HS-27A (cell line): ENCODE measurements around the gene TSPAN32.

Experiments
- DNase-seq: peaks from one replicate; pipeline ENCODE4 v3.0.0-alpha.2; 2012; ENCODE audit warnings: low read depth, missing footprints

Gene TSPAN32

GRCh38 chr11:2289350-2289749 is 12.5 kb upstream of the TSPAN32 start:
- DNase-seq: no peak

DNA sequence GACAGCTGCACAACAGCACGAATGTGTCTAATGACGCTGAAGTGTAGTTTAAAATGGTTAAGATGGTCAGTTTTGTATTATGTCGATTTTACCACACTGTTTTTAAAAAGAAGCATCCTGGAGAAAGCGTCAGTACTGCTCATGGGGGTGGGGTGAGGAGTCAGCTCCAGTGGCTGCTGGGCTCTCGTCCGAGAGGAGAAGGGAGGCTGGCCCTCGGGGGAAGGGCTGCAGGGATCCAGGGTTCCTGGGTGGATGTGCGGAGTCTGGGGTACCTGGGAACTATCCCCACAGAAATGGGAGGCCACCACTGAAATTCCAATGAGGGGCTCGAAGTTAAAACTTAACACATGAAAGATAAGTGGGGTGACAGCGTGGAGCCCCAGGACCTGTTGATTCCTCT is 12.0 kb upstream of the TSPAN32 start:
- DNase-seq: no peak

DNA sequence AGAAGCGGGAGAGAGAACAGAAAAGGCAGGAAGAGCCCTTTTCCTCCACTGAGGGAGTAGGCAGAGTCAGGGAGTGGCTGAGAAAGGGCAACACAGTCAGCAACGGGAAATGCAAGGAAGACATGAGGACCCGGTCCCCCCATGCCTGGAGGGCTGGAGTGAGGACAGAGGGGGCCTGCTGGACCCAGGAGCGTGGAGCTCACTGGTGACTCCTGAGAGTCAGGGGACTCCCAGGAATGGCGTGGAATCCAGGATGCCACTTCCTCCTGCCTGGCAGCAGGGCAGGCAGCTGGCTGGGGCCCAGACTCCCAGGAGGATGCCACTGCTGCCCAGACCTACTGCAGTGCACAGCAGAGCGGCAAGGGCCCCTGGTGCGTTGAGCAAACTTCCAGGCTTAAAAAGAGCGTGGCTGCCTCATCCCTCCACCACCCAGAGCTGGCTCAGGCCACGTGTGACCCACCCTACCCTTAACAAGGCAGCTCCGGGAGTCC is 11.4 kb upstream of the TSPAN32 start:
- DNase-seq: no peak

DNA sequence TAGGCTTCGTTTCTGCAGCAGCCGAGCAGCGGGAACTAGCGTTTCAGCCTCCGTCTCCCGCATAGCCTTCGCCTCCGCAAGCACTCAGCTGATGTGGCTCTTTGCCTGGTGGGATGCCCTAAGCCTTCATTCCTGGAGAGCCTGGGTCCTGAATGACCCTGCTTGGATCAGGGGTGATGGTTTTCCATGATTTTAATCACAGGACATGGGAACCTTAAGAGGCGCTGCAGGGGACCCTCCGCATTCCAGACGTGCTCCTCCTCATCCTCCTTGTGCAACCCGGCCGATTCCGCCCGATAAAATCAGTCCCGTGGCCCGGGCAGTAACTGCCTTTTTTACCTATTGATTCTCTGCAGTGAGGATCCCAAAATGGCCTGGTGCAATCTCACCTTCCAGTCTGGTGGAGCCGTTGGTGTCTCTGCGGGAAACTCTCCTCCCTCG is 8.3 kb upstream of the TSPAN32 start:
- no peak for DNase-seq

DNA sequence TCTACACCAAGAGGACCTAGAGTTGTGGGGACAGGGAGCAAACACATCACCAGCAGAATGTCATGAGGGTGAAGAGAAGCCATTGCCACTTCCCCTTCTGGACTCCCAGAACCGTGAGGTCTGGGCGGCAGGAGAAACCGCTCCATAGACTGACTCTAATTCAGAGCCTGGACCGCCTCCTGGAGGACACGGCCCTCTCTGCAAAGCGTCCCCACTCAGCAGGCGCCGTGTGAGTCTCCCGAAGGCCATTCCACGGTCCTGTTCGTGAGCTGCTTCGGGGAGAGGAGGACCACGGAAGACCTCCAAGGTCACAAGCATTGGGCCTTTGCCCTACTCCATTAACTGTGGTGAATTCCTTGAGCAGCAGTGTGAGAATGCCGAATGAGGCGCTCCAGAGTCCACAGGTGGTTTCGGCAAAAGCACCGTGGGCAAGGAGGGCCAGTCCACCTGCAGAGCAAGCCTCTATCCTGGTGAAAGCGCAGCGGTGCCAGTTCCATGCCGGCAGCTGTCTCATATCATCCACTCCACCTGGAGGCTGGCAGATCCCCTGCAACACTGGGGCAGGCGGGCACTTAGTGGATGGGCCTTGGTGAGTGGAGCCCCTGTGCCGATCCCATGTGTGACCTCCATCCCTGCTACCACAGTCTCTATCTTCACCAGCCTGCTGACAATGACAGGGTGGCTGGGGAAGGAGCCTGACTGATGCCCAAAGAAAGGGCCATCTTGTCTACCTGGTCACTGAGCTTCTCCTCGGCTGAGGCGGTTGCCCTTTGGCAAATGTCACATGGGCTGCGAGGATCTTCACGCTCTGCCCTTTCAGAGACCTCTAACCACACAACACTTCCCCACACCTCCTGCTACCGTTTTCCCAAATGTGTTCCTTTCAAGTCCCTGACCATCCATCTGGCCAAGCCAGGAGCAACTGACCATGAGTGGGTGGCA is 7.6 kb upstream of the TSPAN32 start:
- DNase-seq: no peak

GRCh38 chr11:2294926-2295290 is 6.9 kb upstream of the TSPAN32 start:
- DNase-seq: no peak

- no peak for DNase-seq
These were observed 5.6 kb upstream of the TSPAN32 start for GRCh38 chr11:2295971-2296912.

GRCh38 chr11:2296913-2297622 is 4.7 kb upstream of the TSPAN32 start:
- DNase-seq: no peak

DNA sequence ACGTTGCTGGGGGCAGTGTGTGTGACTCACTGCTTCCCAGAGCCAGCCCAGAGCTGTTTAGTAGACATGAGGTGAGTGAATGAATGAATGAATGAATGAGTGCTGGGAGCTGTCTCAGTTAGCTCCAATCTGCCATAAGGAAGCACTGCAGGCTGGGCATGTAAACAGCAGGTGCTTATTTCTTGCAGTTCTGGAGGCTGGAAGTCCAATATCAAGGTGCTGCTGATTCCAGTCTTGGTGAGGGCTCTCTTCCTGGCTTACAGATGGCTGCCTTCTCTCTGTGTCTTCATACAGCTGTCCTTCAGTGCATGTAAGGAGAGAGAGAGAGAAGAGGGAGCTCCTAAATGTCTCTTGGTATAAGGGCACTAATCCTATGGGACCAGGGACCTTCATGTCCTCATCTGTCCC is 4.2 kb upstream of the TSPAN32 start:
- DNase-seq: no peak

GRCh38 chr11:2298131-2298794 is 3.5 kb upstream of the TSPAN32 start:
- DNase-seq: no peak

- no peak for DNase-seq
These were observed 2.7 kb upstream of the TSPAN32 start for GRCh38 chr11:2298795-2299761.

DNA sequence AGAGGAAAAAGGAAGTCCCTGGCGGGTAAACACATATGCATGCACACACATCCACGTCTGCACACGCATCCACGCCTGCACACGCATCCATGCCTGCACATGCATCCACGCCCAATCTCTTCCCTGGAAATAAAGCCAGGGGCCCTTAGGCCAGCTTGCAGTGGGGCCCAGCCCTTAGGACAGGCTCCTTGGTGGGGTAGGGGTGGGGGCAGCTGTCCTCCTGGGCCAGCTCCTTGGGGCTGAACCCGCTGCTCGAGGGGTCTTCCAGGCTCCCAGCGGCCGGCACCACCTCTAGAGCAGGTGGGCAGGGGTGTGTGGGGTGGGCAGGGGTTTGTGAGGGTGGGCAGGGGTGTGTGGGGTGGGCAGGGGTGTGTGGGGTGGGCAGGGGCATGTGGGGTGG is 2.0 kb upstream of the TSPAN32 start:
- no peak for DNase-seq

DNA sequence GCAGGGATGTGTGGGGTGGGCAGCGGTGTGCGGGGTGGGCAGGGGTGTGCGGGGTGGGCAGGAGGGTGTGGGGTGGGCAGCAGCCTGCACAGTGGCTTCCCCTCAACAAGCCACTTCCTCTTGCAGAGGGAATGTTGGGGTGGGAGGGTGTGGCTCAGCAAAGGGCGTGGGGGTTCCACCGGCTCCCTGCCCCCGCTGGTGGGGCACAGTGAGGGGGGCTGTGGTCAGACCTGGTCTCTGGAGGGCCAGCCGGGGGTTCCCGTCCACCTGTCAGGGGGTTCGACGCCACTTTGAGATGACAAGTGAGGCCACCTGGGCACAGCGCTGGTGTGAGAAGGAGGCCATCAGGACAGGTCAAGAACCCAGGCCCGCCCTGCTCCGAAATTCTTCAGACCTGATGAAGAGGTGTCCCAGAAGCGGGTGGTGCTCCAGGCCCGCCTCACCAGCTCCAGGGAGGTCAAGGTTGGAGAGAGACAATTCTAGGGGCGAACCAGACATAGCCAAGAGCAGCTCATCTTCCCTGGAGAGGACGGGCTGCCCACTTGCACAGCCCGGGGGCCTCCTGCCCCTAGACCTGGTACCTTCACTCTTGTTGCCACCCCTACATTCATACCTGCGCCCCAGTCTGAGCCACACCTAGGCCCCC is 1.4 kb upstream of the TSPAN32 start:
- DNase-seq: no peak

DNA sequence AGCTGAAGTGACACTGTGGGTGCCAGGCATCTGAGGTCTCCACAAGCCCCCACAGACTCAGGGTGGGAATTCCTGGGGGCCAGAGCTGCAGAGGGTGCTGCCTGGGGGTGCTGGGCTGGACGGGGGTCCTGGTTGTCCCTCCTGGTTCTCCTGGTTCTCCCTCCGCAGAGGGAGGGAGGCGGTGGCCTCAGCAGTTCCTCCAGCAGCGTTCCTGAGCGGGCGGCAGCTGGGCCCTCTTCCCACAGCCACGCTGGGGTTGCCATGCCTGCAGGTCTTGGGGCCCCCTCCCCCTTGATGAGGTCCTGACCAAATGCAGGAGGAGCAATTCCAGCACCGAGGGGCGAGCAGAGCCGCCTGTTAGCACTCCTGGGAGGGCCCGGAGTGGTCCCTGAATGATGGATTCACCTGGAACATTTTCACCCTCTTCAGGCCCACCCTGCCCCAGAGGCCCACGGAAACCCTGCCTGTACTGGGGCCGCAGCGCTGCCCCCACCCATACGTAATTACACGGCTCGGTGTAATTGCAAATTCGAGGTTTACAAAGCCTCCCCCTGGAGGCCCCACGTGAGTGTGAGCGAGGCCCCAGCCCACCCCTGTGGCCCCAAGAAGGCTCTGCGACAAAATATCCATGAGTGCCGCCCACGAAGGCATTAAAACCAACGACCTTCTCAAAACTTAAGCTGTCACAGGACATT is 730 bp upstream of the TSPAN32 start:
- DNase-seq: no peak

GRCh38 chr11:2302306-2302895 is 588 bp downstream of the TSPAN32 start:
- DNase-seq: no peak

DNA sequence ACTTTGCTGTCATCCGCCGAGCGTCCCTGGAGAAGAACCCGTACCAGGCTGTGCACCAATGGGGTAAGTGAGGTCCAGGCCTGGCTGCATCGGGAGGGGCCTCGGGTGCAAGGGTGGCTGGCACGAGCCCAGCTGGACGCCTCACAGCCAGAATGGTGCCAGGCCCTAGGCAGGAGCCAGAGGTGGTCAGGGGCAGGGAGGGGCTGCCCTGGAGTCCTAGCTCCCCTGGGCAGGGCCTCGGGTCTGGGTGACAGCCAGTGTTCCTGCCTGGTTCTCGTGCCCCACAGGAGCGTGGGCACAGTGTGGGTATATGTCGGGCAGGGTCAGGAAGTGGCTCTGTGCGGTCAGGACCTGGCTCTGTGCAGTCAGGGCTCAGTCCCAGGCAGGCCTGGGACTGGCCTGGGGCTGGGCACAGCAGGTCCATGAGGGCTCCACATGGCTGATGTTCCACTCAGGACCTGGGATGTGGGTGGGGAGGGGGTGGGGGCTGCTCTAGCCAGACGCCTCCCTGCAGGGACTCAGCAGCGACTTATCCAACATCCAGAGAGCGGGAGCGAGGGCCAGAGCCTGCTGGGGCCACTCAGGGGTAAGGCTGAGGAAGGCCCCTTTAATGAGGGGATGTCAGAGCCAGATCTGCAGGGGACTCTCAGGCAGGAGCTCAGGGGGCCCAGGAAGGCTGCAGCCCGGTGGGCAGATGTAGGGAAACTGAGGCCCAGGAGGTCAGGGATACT is 1.2 kb downstream of the TSPAN32 start:
- DNase-seq: no peak

DNA sequence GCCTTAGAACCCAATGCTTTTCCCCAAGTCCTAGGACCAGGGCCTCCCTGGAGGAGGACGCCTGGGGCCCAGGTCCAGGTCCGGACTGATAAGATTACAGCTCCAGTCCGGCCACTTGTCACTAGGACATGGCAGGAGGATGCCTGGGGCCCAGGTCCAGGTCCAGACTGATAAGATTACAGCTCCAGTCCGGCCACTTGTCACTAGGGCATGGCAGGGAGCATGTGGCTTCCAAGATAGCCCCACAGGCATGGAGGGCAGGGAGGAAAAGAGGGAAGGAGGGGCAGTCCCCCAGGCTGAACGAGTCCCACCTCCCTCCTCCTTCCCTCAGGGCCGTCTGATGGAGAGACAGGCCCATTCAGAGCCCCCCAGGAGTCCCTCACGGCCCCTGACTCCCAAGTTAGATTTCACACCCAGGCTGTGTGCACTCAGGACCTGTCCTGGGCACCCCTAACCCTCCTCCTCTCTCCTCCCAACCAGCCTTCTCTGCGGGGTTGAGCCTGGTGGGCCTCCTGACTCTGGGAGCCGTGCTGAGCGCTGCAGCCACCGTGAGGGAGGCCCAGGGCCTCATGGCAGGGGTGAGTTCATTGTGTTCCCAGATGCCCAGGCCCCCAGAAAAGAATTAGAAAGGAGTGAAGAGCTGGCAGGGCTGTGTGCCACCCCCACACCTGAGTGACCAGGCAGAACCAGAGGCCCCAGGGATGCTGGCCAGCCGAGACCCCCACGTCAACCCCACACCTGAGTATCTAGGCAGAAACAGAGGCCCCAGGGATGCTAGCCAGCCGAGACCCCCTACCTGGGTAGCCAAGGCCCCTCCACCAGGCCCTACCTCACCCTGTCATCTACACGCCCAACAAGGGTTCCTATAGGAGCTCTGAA is 2.1 kb downstream of the TSPAN32 start:
- DNase-seq: no peak
